IMR-90 (cell line): ENCODE measurements around the gene SMTNL1.

Source experiments
- MXI1 ChIP-seq: IDR thresholded peaks from 2 replicates; pipeline ENCODE4 v1.6.1; 2012; ENCODE audit warnings: low read depth, mild to moderate bottlenecking, low read length, moderate library complexity, borderline replicate concordance
- POLR2A ChIP-seq: IDR thresholded peaks from 2 replicates; pipeline ENCODE4 v1.6.1; 2012; ENCODE audit warnings: mild to moderate bottlenecking, low read depth, low read length
- TF ChIP-seq, protein P1 (sequence below): conservative IDR thresholded peaks from 2 replicates; pipeline ENCODE4 v1.5.1; 2012; ENCODE audit warnings: mild to moderate bottlenecking, low read depth, low read length, improper control_type of control experiment

DNA sequence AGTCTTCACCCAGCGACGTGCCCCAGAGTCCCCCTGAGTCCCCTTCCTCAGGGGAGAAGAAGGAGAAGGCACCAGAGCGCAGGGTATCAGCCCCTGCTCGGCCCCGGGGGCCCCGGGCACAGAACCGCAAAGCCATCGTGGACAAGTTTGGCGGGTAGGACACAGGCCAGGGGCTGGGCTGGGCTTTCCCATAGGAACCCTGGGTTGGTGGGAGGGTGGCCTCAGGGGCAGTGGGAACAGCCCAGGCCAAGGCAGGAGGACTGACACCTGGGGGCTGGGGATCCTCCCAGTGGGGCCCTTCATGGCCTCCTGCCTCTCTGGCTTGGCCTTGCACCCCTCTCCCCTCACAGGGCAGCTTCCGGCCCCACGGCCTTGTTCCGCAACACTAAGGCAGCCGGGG lies 8.5 kb downstream of the SMTNL1 start:
- TF ChIP-seq MXI1 (no peak), POLR2A (no peak)
- TF ChIP-seq, protein P1, sequence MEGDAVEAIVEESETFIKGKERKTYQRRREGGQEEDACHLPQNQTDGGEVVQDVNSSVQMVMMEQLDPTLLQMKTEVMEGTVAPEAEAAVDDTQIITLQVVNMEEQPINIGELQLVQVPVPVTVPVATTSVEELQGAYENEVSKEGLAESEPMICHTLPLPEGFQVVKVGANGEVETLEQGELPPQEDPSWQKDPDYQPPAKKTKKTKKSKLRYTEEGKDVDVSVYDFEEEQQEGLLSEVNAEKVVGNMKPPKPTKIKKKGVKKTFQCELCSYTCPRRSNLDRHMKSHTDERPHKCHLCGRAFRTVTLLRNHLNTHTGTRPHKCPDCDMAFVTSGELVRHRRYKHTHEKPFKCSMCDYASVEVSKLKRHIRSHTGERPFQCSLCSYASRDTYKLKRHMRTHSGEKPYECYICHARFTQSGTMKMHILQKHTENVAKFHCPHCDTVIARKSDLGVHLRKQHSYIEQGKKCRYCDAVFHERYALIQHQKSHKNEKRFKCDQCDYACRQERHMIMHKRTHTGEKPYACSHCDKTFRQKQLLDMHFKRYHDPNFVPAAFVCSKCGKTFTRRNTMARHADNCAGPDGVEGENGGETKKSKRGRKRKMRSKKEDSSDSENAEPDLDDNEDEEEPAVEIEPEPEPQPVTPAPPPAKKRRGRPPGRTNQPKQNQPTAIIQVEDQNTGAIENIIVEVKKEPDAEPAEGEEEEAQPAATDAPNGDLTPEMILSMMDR, result no peak
